NB4 (cell line): Measurements from ENCODE around the gene SPDYE16.
A peak's percentile ranks its signal among the peaks of the same experiment; 100 is the strongest.
"Not testable (repeated sequence)": the region's sequence is repeated elsewhere in the genome, so short reads cannot be mapped to it uniquely, and the experiment has no call there.

Experiments
- DNase-seq: peaks from one replicate; pipeline ENCODE4 v3.0.0; 2010; ENCODE audit warnings: low read depth
- H3K4me3 ChIP-seq: one replicate; pipeline ENCODE4 v1.5.1; 2011; ENCODE audit warnings: mild to moderate bottlenecking, low read depth, low read length, moderate library complexity
- MYC ChIP-seq: IDR thresholded peaks from 2 replicates; pipeline ENCODE4 v1.6.1; 2011; ENCODE audit warnings: low read depth, low read length
- POLR2A ChIP-seq: IDR thresholded peaks from 2 replicates; pipeline ENCODE4 v1.6.1; 2011; ENCODE audit warnings: mild to moderate bottlenecking; ENCODE audit not compliant: insufficient read length; ENCODE audit errors: extremely low read depth
- TF ChIP-seq, protein P1 (sequence below): IDR thresholded peaks from 2 replicates; pipeline ENCODE4 v1.6.1; 2011; ENCODE audit warnings: low read depth, low read length
- TF ChIP-seq, protein P2 (sequence below): IDR thresholded peaks from one replicate; pipeline ENCODE4 v1.5.1; 2012; ENCODE audit warnings: low read depth, low read length

Gene SPDYE16

DNA sequence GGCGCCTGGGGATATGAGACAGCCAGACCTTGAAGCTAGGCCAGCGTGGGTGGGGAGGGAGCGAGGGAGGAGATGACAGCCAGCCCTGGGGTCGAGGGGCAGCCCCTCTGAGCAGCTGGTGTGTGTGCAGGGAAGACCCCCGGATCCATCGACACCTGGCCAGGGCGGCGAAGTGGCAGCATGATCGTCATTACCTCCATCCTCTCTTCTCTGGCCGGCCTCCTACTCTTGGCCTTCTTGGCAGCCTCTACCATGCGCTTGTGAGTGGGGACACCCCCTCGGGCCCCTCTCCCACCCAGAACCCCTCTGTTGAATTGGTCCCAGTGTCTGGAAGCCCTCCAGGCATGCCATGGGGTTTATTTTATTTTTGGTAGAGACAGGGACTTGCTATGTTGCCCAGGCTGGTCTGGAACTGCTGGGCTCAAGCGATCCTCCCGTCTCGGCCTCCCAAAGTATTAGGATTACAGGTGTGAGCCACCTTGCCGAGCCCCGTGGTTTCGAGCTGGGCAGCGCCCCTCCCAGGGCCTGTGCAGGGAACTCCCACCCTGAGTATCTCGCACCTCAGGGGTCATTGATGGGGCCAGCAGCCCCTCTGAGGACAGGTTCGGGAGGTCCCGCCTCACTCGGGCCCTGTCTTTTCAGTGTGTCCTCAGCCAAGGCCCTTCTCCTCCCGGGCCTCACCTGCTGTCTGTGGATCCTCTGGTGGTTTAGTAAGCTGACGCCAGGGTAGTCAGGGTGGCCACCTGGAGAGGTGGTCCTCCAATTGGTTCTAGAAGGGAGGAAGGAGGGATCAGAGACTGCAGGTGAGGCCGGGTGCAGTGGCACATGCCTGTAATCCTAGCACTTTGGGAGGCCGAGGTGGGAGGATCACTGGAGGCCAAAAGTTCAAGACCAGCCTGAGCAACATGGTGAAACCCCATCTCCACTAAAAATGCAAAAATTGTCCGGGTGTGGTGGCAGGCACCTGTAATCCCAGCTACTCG lies 29.0 kb downstream of the SPDYE16 start:
- no peak overlapping the region for H3K4me3 ChIP-seq
- DNase-seq: peak; percentile 3
- TF ChIP-seq MYC (no peak), POLR2A (no peak)
- TF ChIP-seq, protein P1, sequence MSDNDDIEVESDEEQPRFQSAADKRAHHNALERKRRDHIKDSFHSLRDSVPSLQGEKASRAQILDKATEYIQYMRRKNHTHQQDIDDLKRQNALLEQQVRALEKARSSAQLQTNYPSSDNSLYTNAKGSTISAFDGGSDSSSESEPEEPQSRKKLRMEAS: no peak
- TF ChIP-seq, protein P2, sequence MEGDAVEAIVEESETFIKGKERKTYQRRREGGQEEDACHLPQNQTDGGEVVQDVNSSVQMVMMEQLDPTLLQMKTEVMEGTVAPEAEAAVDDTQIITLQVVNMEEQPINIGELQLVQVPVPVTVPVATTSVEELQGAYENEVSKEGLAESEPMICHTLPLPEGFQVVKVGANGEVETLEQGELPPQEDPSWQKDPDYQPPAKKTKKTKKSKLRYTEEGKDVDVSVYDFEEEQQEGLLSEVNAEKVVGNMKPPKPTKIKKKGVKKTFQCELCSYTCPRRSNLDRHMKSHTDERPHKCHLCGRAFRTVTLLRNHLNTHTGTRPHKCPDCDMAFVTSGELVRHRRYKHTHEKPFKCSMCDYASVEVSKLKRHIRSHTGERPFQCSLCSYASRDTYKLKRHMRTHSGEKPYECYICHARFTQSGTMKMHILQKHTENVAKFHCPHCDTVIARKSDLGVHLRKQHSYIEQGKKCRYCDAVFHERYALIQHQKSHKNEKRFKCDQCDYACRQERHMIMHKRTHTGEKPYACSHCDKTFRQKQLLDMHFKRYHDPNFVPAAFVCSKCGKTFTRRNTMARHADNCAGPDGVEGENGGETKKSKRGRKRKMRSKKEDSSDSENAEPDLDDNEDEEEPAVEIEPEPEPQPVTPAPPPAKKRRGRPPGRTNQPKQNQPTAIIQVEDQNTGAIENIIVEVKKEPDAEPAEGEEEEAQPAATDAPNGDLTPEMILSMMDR: no peak

DNA sequence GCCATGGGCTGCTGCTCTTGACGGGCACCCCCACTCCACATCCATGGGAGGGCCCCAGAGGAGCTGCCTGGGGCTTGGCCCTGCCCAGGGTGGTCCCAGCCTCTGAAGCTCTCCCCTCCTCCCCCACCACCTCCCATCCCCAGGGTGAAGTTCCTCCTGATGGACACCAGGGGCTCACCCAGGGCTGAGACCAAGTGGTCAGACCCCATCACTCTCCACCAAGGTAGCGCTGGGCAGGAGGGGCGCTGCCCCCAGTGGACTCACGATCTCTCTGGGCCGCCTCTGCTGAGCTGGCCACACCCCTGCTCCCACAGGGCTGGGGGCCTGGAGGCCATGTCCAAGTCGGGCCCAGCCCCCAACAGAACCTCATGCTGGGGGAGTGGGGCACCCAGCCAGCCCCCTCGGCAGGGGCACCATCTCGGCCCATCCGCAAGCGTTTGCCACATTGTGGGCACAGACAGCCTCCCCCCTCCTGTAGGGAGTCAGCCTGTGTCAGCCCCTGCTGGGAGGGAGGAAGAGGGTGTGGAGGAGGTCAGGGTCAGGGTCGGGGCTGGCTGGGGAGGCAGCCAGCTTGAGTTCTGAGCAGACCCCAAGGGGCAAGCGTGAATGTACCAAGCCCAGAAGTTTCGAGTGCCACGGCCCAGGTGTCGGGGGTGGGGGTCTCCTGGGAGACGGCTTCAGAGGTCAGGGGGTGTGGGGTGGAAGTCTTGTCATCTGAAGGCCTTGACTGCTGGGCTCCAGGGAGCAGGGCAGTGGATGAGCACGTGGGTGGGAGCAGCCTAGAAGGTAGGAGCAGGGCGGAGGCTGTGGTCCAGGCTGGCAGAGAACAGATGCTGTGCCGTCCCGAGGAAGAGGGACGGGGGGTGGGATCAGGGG lies 29.9 kb downstream of the SPDYE16 start:
- peak; percentile 61 for DNase-seq
- no peak overlapping the region for H3K4me3 ChIP-seq
- TF ChIP-seq, protein P1: peak; percentile 22; the same call in 1 of the 2 replicates
- TF ChIP-seq POLR2A (no peak), MYC (no peak)
- TF ChIP-seq, protein P2: peak; percentile 39

DNA sequence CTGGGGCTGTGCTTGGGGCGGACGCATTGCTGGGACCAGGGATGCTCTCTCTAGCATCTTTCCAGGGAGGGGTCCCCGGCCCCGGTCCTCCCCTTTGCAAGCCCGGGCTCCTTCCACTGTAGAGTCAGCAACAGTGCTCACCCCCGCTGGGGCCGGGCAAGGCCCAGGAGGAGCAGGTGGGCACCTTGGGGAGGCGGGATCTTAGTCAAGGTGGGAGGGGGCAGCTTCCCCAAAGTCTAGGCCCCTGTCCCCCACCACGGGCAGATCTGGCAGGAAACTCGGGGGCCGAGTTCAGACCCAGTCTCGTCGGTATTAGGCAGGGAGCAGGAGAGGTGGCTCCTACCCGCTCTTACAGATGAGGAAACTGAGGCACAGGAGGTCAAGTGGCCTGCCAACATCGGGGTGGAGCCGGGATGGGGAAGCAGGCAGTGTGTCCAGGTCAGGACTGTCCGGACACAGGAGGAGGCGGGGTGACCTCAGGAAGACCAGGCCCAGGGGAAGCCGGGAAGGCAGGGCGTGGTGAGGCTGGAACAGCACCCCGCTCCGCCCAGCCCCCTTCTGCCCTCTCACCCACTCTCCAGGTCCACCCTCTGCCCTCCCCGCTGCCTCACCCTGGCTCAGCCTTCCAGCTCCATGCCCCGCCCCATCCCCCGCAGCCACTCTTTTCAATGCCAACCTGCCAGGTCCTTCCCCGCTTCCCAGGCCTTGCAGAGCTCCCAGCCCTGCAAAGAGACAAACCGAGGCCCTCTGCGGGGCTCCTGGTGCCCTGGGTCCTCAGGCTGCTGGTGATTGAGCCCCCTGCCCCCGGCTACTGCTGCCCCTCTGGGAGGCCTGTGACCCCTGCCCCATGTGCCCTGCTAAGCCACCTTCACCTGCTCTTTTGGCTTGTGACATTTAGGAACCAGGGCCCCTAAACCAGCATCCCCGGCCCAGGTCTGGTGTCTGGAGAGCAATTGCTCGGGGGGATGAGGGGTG lies 30.9 kb downstream of the SPDYE16 start:
- not testable (repeated sequence) for DNase-seq, H3K4me3 ChIP-seq

DNA sequence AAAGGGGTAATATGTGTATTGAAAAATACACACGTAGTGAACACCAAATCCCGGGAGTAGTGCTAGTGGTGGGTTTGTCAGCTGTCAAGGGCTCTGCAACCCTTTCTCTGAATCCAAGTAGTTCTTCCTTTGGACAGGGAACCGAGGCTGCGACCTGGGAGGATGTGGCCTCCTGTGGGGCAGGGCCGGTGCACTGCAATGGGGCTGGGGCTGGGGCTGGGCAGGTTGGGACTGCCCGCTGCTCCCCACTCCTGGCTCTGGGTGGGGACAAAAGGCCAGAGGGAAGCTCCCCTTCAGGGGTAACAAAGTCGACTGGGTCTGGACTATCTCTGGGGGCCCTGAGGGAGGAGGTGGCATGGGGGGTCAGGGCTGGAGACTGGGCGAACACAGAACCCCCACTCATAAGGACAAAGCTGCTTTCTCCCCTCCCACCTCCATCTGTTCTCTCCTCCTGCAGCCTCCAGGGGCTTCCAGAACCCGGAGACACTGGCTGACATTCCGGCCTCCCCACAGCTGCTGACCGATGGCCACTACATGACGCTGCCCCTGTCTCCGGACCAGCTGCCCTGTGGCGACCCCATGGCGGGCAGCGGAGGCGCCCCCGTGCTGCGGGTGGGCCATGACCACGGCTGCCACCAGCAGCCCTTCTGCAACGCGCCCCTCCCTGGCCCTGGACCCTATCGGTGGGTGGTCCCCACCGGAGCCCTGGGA lies 31.7 kb downstream of the SPDYE16 start:
- peak; percentile 0 for DNase-seq
- H3K4me3 ChIP-seq: not testable (repeated sequence)

DNA sequence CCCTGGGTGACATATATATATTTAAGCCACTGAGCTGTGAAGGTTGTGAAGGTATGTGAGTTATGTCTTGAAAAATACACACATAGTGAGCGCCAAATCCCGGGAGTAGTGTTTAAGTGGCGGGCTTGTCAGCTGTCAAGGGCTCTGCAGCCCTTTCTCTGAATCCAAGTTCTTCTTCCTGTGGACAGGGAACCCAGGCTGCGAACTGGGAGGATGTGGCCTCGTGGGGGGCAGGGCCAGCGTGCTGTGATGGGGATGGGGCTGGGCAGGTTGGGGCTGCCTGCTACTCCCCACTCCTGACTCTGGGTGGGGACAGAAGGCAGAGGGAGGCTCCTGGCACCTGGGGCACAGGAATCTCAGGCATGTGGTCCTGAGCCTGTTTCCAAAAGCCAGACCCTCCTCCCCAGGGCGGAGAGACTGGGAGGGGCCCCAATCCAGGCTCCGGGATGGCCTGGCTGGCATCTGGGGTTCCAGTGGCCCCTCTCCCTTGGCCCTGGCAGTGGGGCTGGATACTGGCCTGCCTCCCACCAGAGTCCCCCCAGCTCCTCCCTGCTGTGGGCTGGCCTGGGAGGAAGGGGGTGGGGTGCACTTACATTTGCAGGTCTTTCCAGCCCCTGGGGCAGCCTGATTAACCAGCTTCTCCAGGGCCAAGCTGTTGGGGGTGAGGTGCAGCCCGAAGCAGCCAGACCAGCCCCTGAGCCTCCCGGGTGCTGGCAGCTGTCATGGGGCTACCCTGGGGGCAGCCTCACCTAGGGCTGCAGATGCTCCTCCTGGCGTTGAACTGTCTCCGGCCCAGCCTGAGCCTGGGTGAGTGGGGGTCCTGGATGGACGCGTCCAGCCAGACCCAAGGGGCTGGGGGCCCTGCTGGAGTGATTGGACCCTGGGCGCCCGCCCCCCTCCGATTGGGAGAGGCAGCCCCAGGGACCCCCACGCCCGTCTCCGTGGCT lies 32.9 kb downstream of the SPDYE16 start, which contains the start of gene UPK3B:
UPK3B (plus strand) TSS at position 622 of the 947 bp plus-strand sequence; CDS start at position 723, 101 bp downstream.
- no peak within 1 kb of the TSS for H3K4me3 ChIP-seq
- TF ChIP-seq POLR2A (no peak), MYC (no peak)
- TF ChIP-seq, protein P1: no peak
- TF ChIP-seq, protein P2: no peak
- DNase-seq: peak; percentile 41
